ENCODE measurements around the gene NDUFA5.

- no peak for TF ChIP-seq CTCF (conservative IDR thresholded peaks at IDR 0.05)
- no peak for TF ChIP-seq ZFX (IDR thresholded peaks at IDR 0.05)
Observed at GRCh38 chr7:123557398-123558288, at the start of gene NDUFA5.
